Measurements from ENCODE around the gene SVBP. TPM values are rescaled to one million over a fixed set of nuclear protein-coding genes. Genes with fewer than 3 reads are reported as not detected.

Gene SVBP
- total RNA-seq, 2 donors from 2014 or later, result 10.2 to 20.9 TPM

- ATAC-seq (ENCODE audit: insufficient number of reproducible peaks, low FRiP score, low read depth), result no peak
- DNase-seq (ENCODE audit: low spot score), result no peak
- no peak for TF ChIP-seq CTCF (IDR thresholded peaks at IDR 0.05)
- Histone ChIP-seq H3K27me3 (replicated peaks; ENCODE audit: insufficient read depth) (no peaks in the 10 kb centered on the region), H3K9me3 (no peaks in the 10 kb centered on the region), H3K36me3 (peaks cover 3% of the 10 kb centered on the region), H3K27ac (no peak overlapping the region), H3K4me1 (ENCODE audit: control insufficient read depth in 1 of 2, low read depth in 2 of 2) (peaks cover 8 to 27% of the 10 kb centered on the region in 2 donors), H3K4me3 (no peak overlapping the region)
Observed at GRCh38 chr1:42769811-42770210, 47.4 kb downstream of the SVBP start.

- peaks cover 12 to 42% of the 10 kb centered on the region in 2 donors for H3K4me1 ChIP-seq (ENCODE audit: control insufficient read depth in 1 of 2, low read depth in 2 of 2)
- H3K36me3 ChIP-seq, result no peaks in the 10 kb centered on the region
- no peak for DNase-seq (ENCODE audit: low spot score)
- H3K4me3 ChIP-seq, result peak overlapping the region; percentile 93
- no peaks in the 10 kb centered on the region for H3K27me3 ChIP-seq (replicated peaks; ENCODE audit: insufficient read depth)
- H3K27ac ChIP-seq, result no peak overlapping the region
- H3K9me3 ChIP-seq, result no peaks in the 10 kb centered on the region
- no peak for TF ChIP-seq CTCF (IDR thresholded peaks at IDR 0.05)
- no peak for ATAC-seq (ENCODE audit: insufficient number of reproducible peaks, low FRiP score, low read depth)
Observed at GRCh38 chr1:42768172-42768571, 49.0 kb downstream of the SVBP start.

- ATAC-seq (ENCODE audit: insufficient number of reproducible peaks, low FRiP score, low read depth), result no peak
- TF ChIP-seq CTCF (IDR thresholded peaks at IDR 0.05), result no peak
- no peaks in the 10 kb centered on the region for H3K9me3 ChIP-seq
- H3K4me1 ChIP-seq (ENCODE audit: control insufficient read depth in 1 of 2, low read depth in 2 of 2), result peaks cover 12 to 42% of the 10 kb centered on the region in 2 donors
- no peak for DNase-seq (ENCODE audit: low spot score)
- H3K4me3 ChIP-seq, result peak overlapping the region; percentile 93
- no peaks in the 10 kb centered on the region for H3K36me3 ChIP-seq
- no peaks in the 10 kb centered on the region for H3K27me3 ChIP-seq (replicated peaks; ENCODE audit: insufficient read depth)
- H3K27ac ChIP-seq, result peak overlapping the region; percentile 82 to 87
Observed at GRCh38 chr1:42767510-42768000, 49.6 kb downstream of the SVBP start.

- Histone ChIP-seq H3K27ac (peak within 1 kb of the TSS; percentile 82 to 87), H3K9me3 (no peaks in the 10 kb centered on the region), H3K27me3 (replicated peaks; ENCODE audit: insufficient read depth) (no peaks in the 10 kb centered on the region), H3K4me3 (peak within 1 kb of the TSS; percentile 93), H3K4me1 (ENCODE audit: control insufficient read depth in 1 of 2, low read depth in 2 of 2) (peaks cover 12 to 42% of the 10 kb centered on the region in 2 donors), H3K36me3 (no peaks in the 10 kb centered on the region)
- peak; percentile 97 for DNase-seq (ENCODE audit: low spot score)
- peak; percentile 96 for ATAC-seq (ENCODE audit: insufficient number of reproducible peaks, low FRiP score, low read depth)
- no peak for TF ChIP-seq CTCF (IDR thresholded peaks at IDR 0.05)
Observed at GRCh38 chr1:42766741-42767509, 50.3 kb downstream of the SVBP start, which contains the start of the genes C1orf50 and P3H1. C1orf50 (plus strand) TSS chr1:42767249; CDS start chr1:42767312, 63 bp downstream. P3H1 (minus strand) TSS chr1:42767028; CDS start chr1:42766971, 57 bp downstream.

Data from thoracic aorta (tissue), 2 donors.